Esophagus squamous epithelium (tissue), 5 donors: ENCODE data around the gene PIN4. TPM values are rescaled to one million over a fixed set of nuclear protein-coding genes. Genes with fewer than 3 reads are reported as not detected.

Source experiments
- DNase-seq: peaks from one replicate; lab custom pipeline; 2025; lab: John Stamatoyannopoulos, UW
- H3K27ac ChIP-seq, 4 donors: fragments of 200-600 bp; sonication (generic); one replicate each; pipeline ENCODE4 v1.5.1; 2016 to 2019; ENCODE audit warnings: mild to moderate bottlenecking in 1 of 4
- H3K27me3 ChIP-seq, 4 donors: fragments of 200-600 bp; sonication (generic); 1 replicate in 3 of 4; 2 replicates in 1 of 4; pipeline versions ENCODE4 v1.5.1 to v1.6.0; 2017 to 2021; ENCODE audit warnings: antibody characterized with exemption in 1 of 4
- H3K36me3 ChIP-seq, 3 donors: fragments of 200-600 bp; sonication (generic); one replicate each; pipeline ENCODE4 v1.5.1; 2016 to 2019
- H3K4me1 ChIP-seq, 3 donors: fragments of 200-600 bp; sonication (generic); one replicate each; pipeline ENCODE4 v1.5.1; 2017 to 2019
- H3K4me3 ChIP-seq, 4 donors: fragments of 200-600 bp; sonication (generic); 1 replicate in 3 of 4; 2 replicates in 1 of 4; pipeline ENCODE4 v1.5.1; 2016 to 2019; ENCODE audit warnings: mild to moderate bottlenecking in 2 of 4, moderate library complexity in 1 of 4
- H3K9me3 ChIP-seq, 3 donors: fragments of 200-600 bp; sonication (generic); one replicate each; pipeline ENCODE4 v1.5.1; 2016 to 2019
- POLR2A ChIP-seq, 4 donors: fragments of 450-650 bp; IDR thresholded peaks; one replicate each; pipeline ENCODE4 v1.6.1; 2017; ENCODE audit warnings: antibody characterized with exemption in 4 of 4, mild to moderate bottlenecking in 4 of 4, moderate library complexity in 3 of 4
- WGBS, 2 donors: methylation state at CpG; one replicate each; pipeline ENCODE4 v1.1.5; 2018; 5-methylcytosine and 5-hydroxymethylcytosine counted together
- intact Hi-C: fragments of 100-400 bp; cut with DNase I; formaldehyde crosslinking; loops from one replicate; pipeline ENCODE4 v1.15.0; 2022
- total RNA-seq, 4 donors: library from RNA; depleted of rRNA; stranded (reverse); fragments of >200 nt; gene quantifications; one replicate each; pipeline ENCODE4 v1.1.0, GENCODE V29; 2016
- TF ChIP-seq, protein P1 (sequence below), 6 experiments: fragments of 450-650 bp in 4 of 6; fragments of 200-600 bp in 2 of 6; sonication (generic) in 2 of 6; IDR thresholded peaks; one replicate each; pipeline ENCODE4 v1.5.1; 2016 to 2019; ENCODE audit warnings: antibody characterized with exemption in 6 of 6, mild to moderate bottlenecking in 4 of 6, moderate library complexity in 4 of 6
- donor health status: DM: yes; HTN: yes; CAD: no.

PIN4 gene
- total RNA-seq, 4 donors from 2014 or later = 4.7 to 15.1 (median 9.2) TPM

GRCh38 chrX:72145181-72145580, 36.4 kb upstream of the PIN4 start:
- no peak for TF ChIP-seq POLR2A (IDR thresholded peaks at IDR 0.05)
- TF ChIP-seq, protein P1, sequence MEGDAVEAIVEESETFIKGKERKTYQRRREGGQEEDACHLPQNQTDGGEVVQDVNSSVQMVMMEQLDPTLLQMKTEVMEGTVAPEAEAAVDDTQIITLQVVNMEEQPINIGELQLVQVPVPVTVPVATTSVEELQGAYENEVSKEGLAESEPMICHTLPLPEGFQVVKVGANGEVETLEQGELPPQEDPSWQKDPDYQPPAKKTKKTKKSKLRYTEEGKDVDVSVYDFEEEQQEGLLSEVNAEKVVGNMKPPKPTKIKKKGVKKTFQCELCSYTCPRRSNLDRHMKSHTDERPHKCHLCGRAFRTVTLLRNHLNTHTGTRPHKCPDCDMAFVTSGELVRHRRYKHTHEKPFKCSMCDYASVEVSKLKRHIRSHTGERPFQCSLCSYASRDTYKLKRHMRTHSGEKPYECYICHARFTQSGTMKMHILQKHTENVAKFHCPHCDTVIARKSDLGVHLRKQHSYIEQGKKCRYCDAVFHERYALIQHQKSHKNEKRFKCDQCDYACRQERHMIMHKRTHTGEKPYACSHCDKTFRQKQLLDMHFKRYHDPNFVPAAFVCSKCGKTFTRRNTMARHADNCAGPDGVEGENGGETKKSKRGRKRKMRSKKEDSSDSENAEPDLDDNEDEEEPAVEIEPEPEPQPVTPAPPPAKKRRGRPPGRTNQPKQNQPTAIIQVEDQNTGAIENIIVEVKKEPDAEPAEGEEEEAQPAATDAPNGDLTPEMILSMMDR (IDR thresholded peaks at IDR 0.05) = no peak
- WGBS, 2 donors = 44% methylated on average over 2 of the region's 2 CpGs; no CpG with 5 or more reads in 1 of the 2 donors
- no peak overlapping the region for H3K4me3 ChIP-seq
- no peak for DNase-seq
- no peaks in the 10 kb centered on the region for H3K9me3 ChIP-seq
- intact Hi-C loops = no loop called here
- H3K27ac ChIP-seq = no peak overlapping the region
- no peaks in the 10 kb centered on the region for H3K36me3 ChIP-seq
- no peaks in the 10 kb centered on the region for H3K4me1 ChIP-seq
- H3K27me3 ChIP-seq = no peaks in the 10 kb centered on the region

DNA sequence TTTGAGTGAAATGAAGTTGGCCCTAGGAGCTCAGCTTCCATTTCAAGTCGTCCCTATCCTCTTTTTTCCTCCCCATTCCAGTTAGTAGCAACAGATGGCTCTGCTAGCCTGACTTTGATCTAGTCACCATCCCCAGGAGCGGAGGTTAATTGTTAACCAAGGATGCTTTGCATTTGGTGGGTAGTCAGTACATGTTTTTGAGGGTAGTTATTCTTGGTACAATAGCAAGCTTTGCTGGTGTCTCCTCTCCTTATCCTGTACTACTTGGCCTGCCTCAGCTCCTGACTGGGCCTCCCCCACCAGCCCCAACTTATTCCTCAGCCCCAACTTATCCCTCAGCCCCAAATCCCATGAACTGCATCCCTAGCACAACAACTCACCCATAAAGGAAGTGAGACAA, 35.0 kb upstream of the PIN4 start:
- 46 to 75% methylated on average over 2 of the region's 2 CpGs for WGBS, 2 donors
- no peaks in the 10 kb centered on the region for H3K27me3 ChIP-seq
- intact Hi-C loops = no loop called here
- no peak for DNase-seq
- TF ChIP-seq, protein P1 (IDR thresholded peaks at IDR 0.05) = no peak
- TF ChIP-seq POLR2A (IDR thresholded peaks at IDR 0.05) = no peak
- H3K9me3 ChIP-seq = no peaks in the 10 kb centered on the region
- H3K4me1 ChIP-seq = no peaks in the 10 kb centered on the region
- H3K27ac ChIP-seq = no peak overlapping the region
- H3K4me3 ChIP-seq = no peak overlapping the region
- H3K36me3 ChIP-seq = no peaks in the 10 kb centered on the region

DNA sequence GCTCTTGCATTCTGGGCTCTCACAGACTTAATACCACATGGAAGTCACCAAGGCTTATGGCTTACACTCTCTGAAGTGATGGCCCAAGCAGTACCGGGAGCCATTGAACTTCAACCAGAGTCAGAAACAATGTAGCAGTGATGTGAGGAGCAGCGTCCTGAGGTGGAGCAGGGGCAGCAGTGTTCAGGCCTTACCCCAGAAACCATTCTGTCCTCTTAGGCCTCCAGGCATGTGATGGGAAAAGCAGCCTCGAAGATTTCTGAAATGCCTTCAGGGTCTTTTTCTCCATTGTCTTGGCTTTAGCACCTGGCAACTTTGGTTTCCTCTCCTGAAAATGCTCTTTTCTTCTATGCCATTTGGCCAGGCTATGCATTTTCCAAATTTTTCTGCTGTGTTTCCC, 22.8 kb upstream of the PIN4 start:
- WGBS, 2 donors = 39 to 67% methylated on average over 1 to 2 of the region's 3 CpGs
- H3K9me3 ChIP-seq = peaks cover 0 to 7% (median 0%) of the 10 kb centered on the region in 3 donors
- no peaks in the 10 kb centered on the region for H3K27me3 ChIP-seq
- H3K36me3 ChIP-seq = no peaks in the 10 kb centered on the region
- no peaks in the 10 kb centered on the region for H3K4me1 ChIP-seq
- DNase-seq = no peak
- H3K27ac ChIP-seq = no peak overlapping the region
- TF ChIP-seq, protein P1 (IDR thresholded peaks at IDR 0.05) = no peak
- TF ChIP-seq POLR2A (IDR thresholded peaks at IDR 0.05) = no peak
- intact Hi-C loops = no loop called here
- H3K4me3 ChIP-seq = no peak overlapping the region

GRCh38 chrX:72159769-72160168, 21.8 kb upstream of the PIN4 start:
- Histone ChIP-seq H3K27ac (no peak overlapping the region), H3K4me3 (no peak overlapping the region), H3K9me3 (peaks cover 0 to 7% (median 0%) of the 10 kb centered on the region in 3 donors), H3K4me1 (no peaks in the 10 kb centered on the region), H3K36me3 (no peaks in the 10 kb centered on the region), H3K27me3 (no peaks in the 10 kb centered on the region)
- WGBS, 2 donors = 55% methylated on average over 4 to 5 of the region's 10 CpGs
- no peak for DNase-seq
- intact Hi-C loops = no loop called here
- TF ChIP-seq, protein P1 (IDR thresholded peaks at IDR 0.05) = no peak
- no peak for TF ChIP-seq POLR2A (IDR thresholded peaks at IDR 0.05)

DNA sequence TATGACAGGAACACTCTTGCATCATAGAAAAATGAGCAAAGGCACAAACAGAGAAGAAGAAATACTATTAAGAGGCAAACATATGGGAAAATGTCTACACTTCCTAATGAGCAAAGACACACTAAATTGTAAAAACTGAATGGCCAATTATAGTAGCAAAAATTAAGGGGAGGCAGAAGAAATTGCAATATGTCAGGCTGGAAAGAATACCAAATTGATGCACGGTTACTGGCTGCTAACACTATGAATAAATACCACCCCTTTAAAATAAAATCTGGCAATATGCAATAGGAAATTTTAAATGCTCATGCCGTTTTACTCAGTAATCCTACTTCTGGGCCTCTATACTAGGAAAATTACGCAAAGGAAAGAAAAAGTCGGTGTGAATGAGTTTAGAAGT, 16.0 kb upstream of the PIN4 start:
- Histone ChIP-seq H3K9me3 (no peaks in the 10 kb centered on the region), H3K36me3 (no peaks in the 10 kb centered on the region), H3K4me3 (no peak overlapping the region), H3K4me1 (no peaks in the 10 kb centered on the region), H3K27me3 (no peaks in the 10 kb centered on the region), H3K27ac (no peak overlapping the region)
- DNase-seq = no peak
- 65 to 69% methylated on average over 4 of the region's 4 CpGs for WGBS, 2 donors
- intact Hi-C loops = no loop called here
- TF ChIP-seq, protein P1 (IDR thresholded peaks at IDR 0.05) = no peak
- no peak for TF ChIP-seq POLR2A (IDR thresholded peaks at IDR 0.05)
